Adrenal gland (tissue), 19 donors: ENCODE data around the gene IGFBP1. TPM values are rescaled to one million over a fixed set of nuclear protein-coding genes. Genes with fewer than 3 reads are reported as not detected.
A peak's percentile ranks its signal among the peaks of the same experiment; 100 is the strongest.
"Not testable (repeated sequence)": the region's sequence is repeated elsewhere in the genome, so short reads cannot be mapped to it uniquely, and the experiment has no call there.

Source experiments
- DNase-seq, 7 donors: peaks; one replicate each; pipeline ENCODE4 v3.0.0-alpha.2; 2019 to 2020
- H3K27ac ChIP-seq, 5 donors: fragments of 200-600 bp; sonication (generic) in 4 of 5; 1 replicate in 3 of 5; 2 replicates in 2 of 5; pipeline versions ENCODE4 v1.5.1 to v1.8.0; 2016 to 2020; ENCODE audit warnings: mild to moderate bottlenecking in 1 of 5
- H3K27me3 ChIP-seq: fragments of 200-600 bp; 2 replicates; pipeline ENCODE4 v1.8.0; 2021
- H3K36me3 ChIP-seq, 2 donors: fragments of 200-600 bp; replicated peaks in 1 of 2; 1 replicate in 1 of 2; 2 replicates in 1 of 2; pipeline versions ENCODE4 v1.5.1 to v1.8.0; 2018 to 2022
- H3K4me1 ChIP-seq, 2 donors: fragments of 200-600 bp; replicated peaks in 1 of 2; 1 replicate in 1 of 2; 2 replicates in 1 of 2; pipeline versions ENCODE4 v1.5.1 to v1.8.0; 2018 to 2021
- H3K4me3 ChIP-seq, 4 donors: fragments of 200-600 bp; sonication (generic) in 3 of 4; one replicate each; pipeline ENCODE4 v1.5.1; 2016 to 2018
- H3K9me3 ChIP-seq, 3 donors: fragments of 200-600 bp; sonication (generic) in 1 of 3; replicated peaks in 1 of 3; 1 replicate in 2 of 3; 2 replicates in 1 of 3; pipeline versions ENCODE4 v1.5.1 to v1.8.0; 2016 to 2021
- CTCF ChIP-seq, 6 experiments: fragments of 450-650 bp in 4 of 6; fragments of 200-600 bp in 2 of 6; sonication (generic) in 1 of 6; IDR thresholded peaks; 1 replicate in 5 of 6; 2 replicates in 1 of 6; pipeline versions ENCODE4 v1.5.1 to v1.8.0; 2016 to 2021; ENCODE audit warnings: antibody characterized with exemption in 6 of 6, mild to moderate bottlenecking in 2 of 6, moderate library complexity in 1 of 6
- POLR2A ChIP-seq, 2 donors: fragments of 450-650 bp; IDR thresholded peaks; one replicate each; pipeline ENCODE4 v1.6.1; 2017; ENCODE audit warnings: antibody characterized with exemption in 2 of 2, mild to moderate bottlenecking in 2 of 2, moderate library complexity in 1 of 2
- WGBS, 4 donors: extraction: QIAGEN DNeasy Blood & Tissue Kit in 2 of 4; methylation state at CpG; one replicate each; pipeline versions ENCODE4 v1.1.5 to v1.1.7; 2013 to 2017; 5-methylcytosine and 5-hydroxymethylcytosine counted together
- intact Hi-C, 2 donors: fragments of 100-400 bp; cut with DNase I; formaldehyde crosslinking; loops; one replicate each; pipeline versions ENCODE4 v1.14.1 to v1.15.0; 2022 to 2023
- long read RNA-seq, 10 donors: library from polyadenylated mRNA in 3 of 10; unstranded in 2 of 10; stranded (forward) in 1 of 10; transcript quantifications; one replicate each; pipeline ENCODE4 v2.0.0 and lab custom pipeline, GENCODE V29; 2021 to 2026
- polyA plus RNA-seq, 3 donors: library from polyadenylated mRNA; stranded (reverse); fragments of 200-250 nt in 2 of 3; fragments of 350-450 nt in 1 of 3; fragmentation: Illumina TruSeq in 1 of 3; extraction: RNeasy Lipid Tissue Mini Kit (QIAGEN cat#74804) in 1 of 3; gene quantifications; one replicate each; pipeline ENCODE4 v1.2.3, GENCODE V29; 2013 to 2014
- total RNA-seq, 9 donors: library from RNA; depleted of rRNA in 4 of 9; stranded (reverse); fragments of >200 nt in 4 of 9; fragments of 120-200 nt in 1 of 9; fragmentation: NEBNext Ultra II Directional in 1 of 9; extraction: Animal tissue kit (Norgen Biotek cat#: 25700) in 1 of 9; gene quantifications; one replicate each; pipeline versions ENCODE4 v1.1.0 to v1.2.4, GENCODE V29; 2013 to 2023
- donor health status: healthy with polysubstance abuse.
- donor health status: Bipolar disorder and iron deficiency.
- donor health status: DM: yes; HTN: yes; CAD: no.
- donor health status: DM: no; HTN: no; CAD: no.
- donor health status: DM: no; HTN: no; CAD: no.
- donor health status: DM: yes; HTN: yes; CAD: no.

IGFBP1 gene
- total RNA-seq (1 to 10 TPM in 1 of 9 donors, under 1 TPM in 4, not detected in 4; 0.15 to 1.2 (median 0.28) TPM), polyA plus RNA-seq (under 1 TPM in 1 of 3 donors, not detected in 2; 0.24 TPM)
- long read RNA-seq, donor 1, partial matches to known transcripts = 0 of 2 reads
- long read RNA-seq, donor 1, other reads (novel, unspliced or antisense) = 0 of 2 reads
- long read RNA-seq, donor 2, partial matches to known transcripts = 0 of 11 reads
- long read RNA-seq, donor 2, other reads (novel, unspliced or antisense) = 10 of 11 reads
- long read RNA-seq, donor 3 = 0 reads
- long read RNA-seq, donor 4 = 0 reads
- long read RNA-seq, donor 5 = 0 reads
- long read RNA-seq, donor 6 = 0 reads
- long read RNA-seq, donor 7, partial matches to known transcripts = 0 of 1 reads
- long read RNA-seq, donor 7, other reads (novel, unspliced or antisense) = 0 of 1 reads
- long read RNA-seq, donor 8, partial matches to known transcripts = 0 of 3 reads
- long read RNA-seq, donor 8, other reads (novel, unspliced or antisense) = 0 of 3 reads
- long read RNA-seq, donor 9 = 0 reads
- long read RNA-seq, donor 10 = 0 reads

GRCh38 chr7:45888185-45888992 is at the start of gene IGFBP1:
TSS of gene IGFBP1 (plus strand) at chr7:45888488. CDS start at chr7:45888653, 165 bp downstream.
- Histone ChIP-seq H3K9me3 (no peaks in the 10 kb centered on the region), H3K4me1 (no peaks in the 10 kb centered on the region), H3K27ac (no peak within 1 kb of the TSS), H3K27me3 (peaks cover 27% of the 10 kb centered on the region), H3K4me3 (no peak within 1 kb of the TSS), H3K36me3 (no peaks in the 10 kb centered on the region)
- TF ChIP-seq CTCF (IDR thresholded peaks at IDR 0.05) (no peak), POLR2A (IDR thresholded peaks at IDR 0.05) (no peak)
- 8 to 23% (median 11%) methylated on average over 21 to 73 of the region's 73 CpGs for WGBS, 4 donors
- intact Hi-C loops = no loop called here
- DNase-seq = peak in 2 of 7 donors; percentile 19 to 23

GRCh38 chr7:45838852-45839251 is 49.4 kb upstream of the IGFBP1 start:
- DNase-seq, H3K4me3 ChIP-seq, H3K27ac ChIP-seq, H3K27me3 ChIP-seq, H3K9me3 ChIP-seq, intact Hi-C loops, H3K4me1 ChIP-seq, H3K36me3 ChIP-seq: not testable (repeated sequence)
- WGBS, 4 donors = 38 to 82% (median 66%) methylated on average over 2 of the region's 2 CpGs

GRCh38 chr7:45841926-45842717 is 46.2 kb upstream of the IGFBP1 start:
- H3K36me3 ChIP-seq, H3K27me3 ChIP-seq, DNase-seq, H3K4me3 ChIP-seq, intact Hi-C loops, H3K9me3 ChIP-seq, H3K27ac ChIP-seq, H3K4me1 ChIP-seq: not testable (repeated sequence)
- WGBS, 4 donors = 44 to 64% (median 51%) methylated on average over 4 of the region's 4 CpGs

- H3K27ac ChIP-seq, H3K9me3 ChIP-seq, H3K36me3 ChIP-seq, H3K27me3 ChIP-seq, H3K4me1 ChIP-seq, DNase-seq, intact Hi-C loops, H3K4me3 ChIP-seq: not testable (repeated sequence)
- WGBS, 4 donors = 62 to 81% (median 71%) methylated on average over 4 to 5 of the region's 5 CpGs
Measured at GRCh38 chr7:45846536-45846935, 41.8 kb upstream of the IGFBP1 start.

- 73 to 93% (median 74%) methylated on average over 6 of the region's 6 CpGs; no CpG with 5 or more reads in 1 of the 4 donors for WGBS, 4 donors
- H3K36me3 ChIP-seq, H3K27me3 ChIP-seq, H3K4me3 ChIP-seq, intact Hi-C loops, H3K9me3 ChIP-seq, H3K27ac ChIP-seq, H3K4me1 ChIP-seq, DNase-seq: not testable (repeated sequence)
Measured at GRCh38 chr7:45848734-45849133, 39.6 kb upstream of the IGFBP1 start.

- H3K27ac ChIP-seq, H3K27me3 ChIP-seq, H3K4me1 ChIP-seq, H3K9me3 ChIP-seq, H3K4me3 ChIP-seq, H3K36me3 ChIP-seq, DNase-seq, intact Hi-C loops: not testable (repeated sequence)
- 57 to 81% (median 71%) methylated on average over 1 to 10 of the region's 10 CpGs for WGBS, 4 donors
Measured at GRCh38 chr7:45852984-45853383, 35.3 kb upstream of the IGFBP1 start.

- H3K36me3 ChIP-seq, H3K27me3 ChIP-seq, H3K27ac ChIP-seq, DNase-seq, H3K9me3 ChIP-seq, H3K4me1 ChIP-seq, H3K4me3 ChIP-seq, intact Hi-C loops: not testable (repeated sequence)
- 72 to 90% (median 77%) methylated on average over 6 to 8 of the region's 8 CpGs for WGBS, 4 donors
Measured at GRCh38 chr7:45853491-45853890, 34.8 kb upstream of the IGFBP1 start.

GRCh38 chr7:45855680-45856079 is 32.6 kb upstream of the IGFBP1 start:
- intact Hi-C loops = loop anchor here in 1 of 2 donors (2.0 kb wide), 1 partner anchor 701 kb away; no protein-coding TSS in a partner anchor
- H3K4me1 ChIP-seq, H3K9me3 ChIP-seq, H3K36me3 ChIP-seq, H3K27ac ChIP-seq, H3K27me3 ChIP-seq, DNase-seq, H3K4me3 ChIP-seq: not testable (repeated sequence)
- 27 to 32% (median 29%) methylated on average over 3 of the region's 3 CpGs for WGBS, 4 donors

- intact Hi-C loops, DNase-seq: not testable (repeated sequence)
- WGBS, 4 donors = 80 to 89% (median 85%) methylated on average over 4 of the region's 4 CpGs
Measured at GRCh38 chr7:45856888-45857287, 31.4 kb upstream of the IGFBP1 start.

More at GRCh38 chr7:45856888-45857287, 31.4 kb upstream of the IGFBP1 start:
- H3K27me3 ChIP-seq, H3K27ac ChIP-seq, H3K9me3 ChIP-seq, H3K4me1 ChIP-seq, H3K36me3 ChIP-seq, H3K4me3 ChIP-seq: not testable (repeated sequence)
